T-helper 2 cell treated with Interferon-gamma antibody and Interleukin-4, amounts not matched to agents 100 ng/mL and 5 ng/mL, for 36 hours (primary cell): Measurements from ENCODE around the gene CHMP4B. TPM values are rescaled to one million over a fixed set of nuclear protein-coding genes. Genes with fewer than 3 reads are reported as not detected.

Experiments
- intact Hi-C: fragments of 100-400 bp; cut with micrococcal nuclease; formaldehyde crosslinking; loops from one replicate; pipeline ENCODE4 v1.15.1; 2023
- total RNA-seq: library from RNA; stranded (reverse); gene quantifications from 2 replicates; pipeline ENCODE4 v1.2.3, GENCODE V29; 2022

Gene CHMP4B
- total RNA-seq, 1 donor from 2014 or later: 77.1 TPM

GRCh38 chr20:33789109-33789857, 21.9 kb upstream of the CHMP4B start:
- intact Hi-C loops: no loop called here

GRCh38 chr20:33789858-33790182, 21.3 kb upstream of the CHMP4B start:
- intact Hi-C loops: loop anchor here (5.0 kb wide), 1 partner anchor 127 kb away; no protein-coding TSS in a partner anchor

- intact Hi-C loops: loop anchor here (5.0 kb wide), 1 partner anchor 127 kb away; no protein-coding TSS in a partner anchor
Measured at GRCh38 chr20:33790566-33790965, 20.6 kb upstream of the CHMP4B start.

GRCh38 chr20:33791021-33791420, 20.1 kb upstream of the CHMP4B start:
- intact Hi-C loops: loop anchor here (5.0 kb wide), 1 partner anchor 126 kb away; no protein-coding TSS in a partner anchor

- intact Hi-C loops: loop anchor here (5.0 kb wide), 1 partner anchor 126 kb away; no protein-coding TSS in a partner anchor
Measured at GRCh38 chr20:33791540-33791939, 19.6 kb upstream of the CHMP4B start.

GRCh38 chr20:33791959-33792597, 19.1 kb upstream of the CHMP4B start:
- intact Hi-C loops: loop anchor here (5.0 kb wide), 1 partner anchor 125 kb away; no protein-coding TSS in a partner anchor

- intact Hi-C loops: loop anchor here (5.0 kb wide), 1 partner anchor 125 kb away; no protein-coding TSS in a partner anchor
Measured at GRCh38 chr20:33792598-33792989, 18.6 kb upstream of the CHMP4B start.

- intact Hi-C loops: loop anchor here (5.0 kb wide), 1 partner anchor 124 kb away; no protein-coding TSS in a partner anchor
Measured at GRCh38 chr20:33793011-33793931, 17.9 kb upstream of the CHMP4B start.

GRCh38 chr20:33796263-33796906, 14.8 kb upstream of the CHMP4B start:
- intact Hi-C loops: no loop called here

- intact Hi-C loops: no loop called here
Measured at GRCh38 chr20:33796907-33797544, 14.1 kb upstream of the CHMP4B start.

GRCh38 chr20:33798444-33798843, 12.7 kb upstream of the CHMP4B start:
- intact Hi-C loops: no loop called here

- intact Hi-C loops: no loop called here
Measured at GRCh38 chr20:33803921-33804337, 7.2 kb upstream of the CHMP4B start.

GRCh38 chr20:33808388-33808787, 2.8 kb upstream of the CHMP4B start:
- intact Hi-C loops: no loop called here

- intact Hi-C loops: loop anchor here (2.0 to 5.0 kb wide), 4 partner anchors 49 to 367 kb away; partner anchors contain the start of genes ACTL10, E2F1 and SNTA1
Measured at GRCh38 chr20:33810259-33810658, 889 bp upstream of the CHMP4B start.

- intact Hi-C loops: loop anchor here (1.0 to 5.0 kb wide), 8 partner anchors 47 to 369 kb away; partner anchors contain the start of genes ACTL10, E2F1, EIF2S2 and RALY
Measured at GRCh38 chr20:33811776-33812151, 616 bp downstream of the CHMP4B start.

GRCh38 chr20:33812152-33812849, 1.2 kb downstream of the CHMP4B start:
- intact Hi-C loops: loop anchor here (5.0 kb wide), 1 partner anchor 145 kb away; the partner anchor contains the start of gene ACTL10

GRCh38 chr20:33812908-33813462, 1.8 kb downstream of the CHMP4B start:
- intact Hi-C loops: loop anchor here (5.0 kb wide), 1 partner anchor 146 kb away; the partner anchor contains the start of gene ACTL10

- intact Hi-C loops: loop anchor here (5.0 kb wide), 1 partner anchor 147 kb away; the partner anchor contains the start of gene ACTL10
Measured at GRCh38 chr20:33814238-33814712, 3.1 kb downstream of the CHMP4B start.

GRCh38 chr20:33815671-33816070, 4.5 kb downstream of the CHMP4B start:
- intact Hi-C loops: no loop called here
